GM23338 (cell line): ENCODE data around the gene RCAN1. TPM values are rescaled to one million over a fixed set of nuclear protein-coding genes. Genes with fewer than 3 reads are reported as not detected.
A peak's percentile ranks its signal among the peaks of the same experiment; 100 is the strongest.

ENCODE experiments used
- ATAC-seq: fragments of 200-7000 bp; cut with Tn5 transposase; 3 replicates; pipeline ENCODE4 v1.9.1; 2020
- DNase-seq: peaks from one replicate; pipeline ENCODE4 v3.0.0-alpha.2; 2015; ENCODE audit warnings: low spot score
- H2AFZ ChIP-seq: fragments of 200-600 bp; sonication (generic); 2 replicates; pipeline ENCODE4 v1.8.0; 2016; ENCODE audit warnings: antibody characterized with exemption, mild to moderate bottlenecking, moderate library complexity
- H3F3A ChIP-seq: fragments of 200-600 bp; sonication (generic); replicated peaks from 2 replicates; pipeline ENCODE4 v1.8.0; 2017; ENCODE audit warnings: antibody characterized with exemption, mixed run types, low read depth
- H3K27ac ChIP-seq: fragments of 200-600 bp; sonication (generic); 2 replicates; pipeline ENCODE4 v1.6.1; 2016; ENCODE audit warnings: low read depth
- H3K27me3 ChIP-seq: fragments of 200-600 bp; sonication (generic); 2 replicates; pipeline ENCODE4 v1.8.0; 2016; ENCODE audit warnings: mild to moderate bottlenecking, mixed run types, moderate library complexity; ENCODE audit not compliant: insufficient read depth
- H3K36me3 ChIP-seq: fragments of 200-600 bp; sonication (generic); 2 replicates; pipeline ENCODE4 v1.8.0; 2016; ENCODE audit warnings: mild to moderate bottlenecking; ENCODE audit not compliant: insufficient read depth
- H3K4me1 ChIP-seq: fragments of 200-600 bp; sonication (generic); 2 replicates; pipeline ENCODE4 v1.8.0; 2016; ENCODE audit warnings: mild to moderate bottlenecking, moderate library complexity; ENCODE audit not compliant: insufficient read depth
- H3K4me2 ChIP-seq: fragments of 200-600 bp; sonication (generic); 2 replicates; pipeline ENCODE4 v1.7.1; 2017; ENCODE audit warnings: mixed run types
- H3K4me3 ChIP-seq: fragments of 200-600 bp; sonication (generic); 2 replicates; pipeline ENCODE4 v1.6.1; 2016; ENCODE audit warnings: mixed run types
- H3K79me2 ChIP-seq: fragments of 200-600 bp; sonication (generic); replicated peaks from 2 replicates; pipeline ENCODE4 v1.8.0; 2017; ENCODE audit warnings: mild to moderate bottlenecking; ENCODE audit not compliant: insufficient read depth
- H3K9me2 ChIP-seq: fragments of 200-600 bp; sonication (generic); 2 replicates; pipeline ENCODE4 v1.8.0; 2017; ENCODE audit not compliant: insufficient read depth
- H4K20me1 ChIP-seq: fragments of 200-600 bp; sonication (generic); replicated peaks from 2 replicates; pipeline ENCODE4 v1.8.0; 2017; ENCODE audit warnings: mild to moderate bottlenecking; ENCODE audit not compliant: insufficient read depth
- H3K27ac Mint-ChIP-seq: 2 replicates; pipeline ENCODE4 v1.8.0; 2020; ENCODE audit warnings: inconsistent platforms, mild to moderate bottlenecking, moderate library complexity, mixed read lengths
- H3K27me3 Mint-ChIP-seq: 3 replicates; pipeline ENCODE4 v1.8.0; 2022; ENCODE audit warnings: low read depth, mild to moderate bottlenecking, moderate library complexity, mixed read lengths, inconsistent platforms; ENCODE audit not compliant: insufficient read depth, poor library complexity
- H3K36me3 Mint-ChIP-seq: 3 replicates; pipeline ENCODE4 v1.8.0; 2021; ENCODE audit warnings: low read depth, mild to moderate bottlenecking, inconsistent platforms, moderate library complexity, mixed read lengths
- H3K4me1 Mint-ChIP-seq: 3 replicates; pipeline ENCODE4 v1.8.0; 2020; ENCODE audit warnings: mild to moderate bottlenecking, inconsistent platforms, mixed read lengths
- H3K4me3 Mint-ChIP-seq: 3 replicates; pipeline ENCODE4 v1.8.0; 2021; ENCODE audit warnings: moderate library complexity, mild to moderate bottlenecking, inconsistent platforms, mixed read lengths
- H3K9me3 Mint-ChIP-seq: 3 replicates; pipeline ENCODE4 v1.8.0; 2020; ENCODE audit warnings: moderate library complexity, mild to moderate bottlenecking, inconsistent platforms, mixed read lengths
- CREB1 ChIP-seq: fragments of 250-450 bp; sonication (Bioruptor Pico); IDR thresholded peaks from 2 replicates; pipeline ENCODE4 v1.5.0; 2020; ENCODE audit warnings: low read depth, mild to moderate bottlenecking, moderate library complexity
- CTCF ChIP-seq, 2 experiments: fragments of 200-600 bp in 1 of 2; sonication (generic) in 1 of 2; conservative IDR thresholded peaks; 2 replicates each; pipeline versions ENCODE4 v1.5.1 to v1.6.1; 2016 to 2017; ENCODE audit warnings: antibody characterized with exemption in 2 of 2, low read depth in 2 of 2, mild to moderate bottlenecking in 2 of 2, moderate library complexity in 1 of 2
- ETS1 ChIP-seq: IDR thresholded peaks from 2 replicates; pipeline ENCODE4 v1.6.1; 2016; ENCODE audit warnings: antibody characterized with exemption
- EZH2 ChIP-seq: fragments of 200-600 bp; sonication (generic); IDR thresholded peaks from one replicate; pipeline ENCODE4 v1.8.0; 2017; ENCODE audit warnings: antibody characterized with exemption, mild to moderate bottlenecking, low read depth; ENCODE audit not compliant: unreplicated experiment
- JUNB ChIP-seq: IDR thresholded peaks from one replicate; pipeline ENCODE4 v1.6.1; 2016; ENCODE audit warnings: antibody characterized with exemption; ENCODE audit not compliant: unreplicated experiment
- NANOG ChIP-seq: IDR thresholded peaks from 2 replicates; pipeline ENCODE4 v1.6.1; 2016; ENCODE audit warnings: antibody characterized with exemption, borderline replicate concordance
- POLR2AphosphoS5 ChIP-seq: IDR thresholded peaks from 2 replicates; pipeline ENCODE4 v1.6.1; 2016; ENCODE audit warnings: antibody characterized with exemption, low read depth
- REST ChIP-seq: IDR thresholded peaks from one replicate; pipeline ENCODE4 v1.6.1; 2018; ENCODE audit warnings: antibody characterized with exemption; ENCODE audit not compliant: unreplicated experiment
- STAT1 ChIP-seq: IDR thresholded peaks from one replicate; pipeline ENCODE4 v1.6.1; 2016; ENCODE audit warnings: antibody characterized with exemption; ENCODE audit not compliant: unreplicated experiment
- ZNF114 ChIP-seq: fragments of 250-450 bp; sonication (Bioruptor Pico); IDR thresholded peaks from 2 replicates; pipeline ENCODE4 v1.5.0; 2020; ENCODE audit warnings: mild to moderate bottlenecking, moderate library complexity
- polyA plus RNA-seq: library from polyadenylated mRNA; unstranded; fragments of >200 nt; fragmentation: Nextera tagmentation; extraction: Ambion mirVana; gene quantifications from 2 replicates; pipeline ENCODE4 v1.2.1, GENCODE V29; 2016
- total RNA-seq: library from RNA; depleted of rRNA; stranded (reverse); fragments of >200 nt; shearing (Covaris generic); gene quantifications from 2 replicates; pipeline ENCODE4 v1.2.3, GENCODE V29; 2014

RCAN1 gene
- total and polyA plus RNA-seq, 2 experiments from 2014 or later: 3.7 to 5.2 TPM

GRCh38 chr21:34526618-34527290 lies 88.2 kb downstream of the RCAN1 start:
- Histone ChIP-seq H3K4me3 (peak overlapping the region; percentile 5; the same call in 1 of the 2 replicates), H3F3A (no peaks in the 10 kb centered on the region), H3K27ac (peak overlapping the region; percentile 73), H3K9me2 (no peaks in the 10 kb centered on the region), H3K79me2 (no peaks in the 10 kb centered on the region), H2AFZ (no peak overlapping the region), H3K27me3 (peaks cover 5% of the 10 kb centered on the region; the same call in 1 of the 2 replicates), H3K36me3 (no peaks in the 10 kb centered on the region), H4K20me1 (no peaks in the 10 kb centered on the region), H3K4me1 (peaks cover 41% of the 10 kb centered on the region), H3K4me2 (peak overlapping the region; percentile 49)
- Mint-ChIP-seq H3K9me3 (peaks cover 3% of the 10 kb centered on the region; the same call in 1 of the 3 replicates), H3K36me3 (no peaks in the 10 kb centered on the region), H3K27ac (peak overlapping the region; percentile 93), H3K27me3 (peaks cover 4% of the 10 kb centered on the region), H3K4me1 (peaks cover 54% of the 10 kb centered on the region), H3K4me3 (peak overlapping the region; percentile 20; the same call in 2 of the 3 replicates)
- ATAC-seq: peak; percentile 32
- peak; percentile 85 for DNase-seq
- TF ChIP-seq CREB1 (CRISPR knock-in tag) (peak; percentile 72), STAT1 (no peak)

- H3K36me3 Mint-ChIP-seq: no peaks in the 10 kb centered on the region
- H3K9me3 Mint-ChIP-seq: peaks cover 3% of the 10 kb centered on the region; the same call in 1 of the 3 replicates
- H3K27me3 Mint-ChIP-seq: peaks cover 4% of the 10 kb centered on the region
- peak overlapping the region; percentile 49 for H3K4me2 ChIP-seq
- H3K36me3 ChIP-seq: no peaks in the 10 kb centered on the region
- H3K79me2 ChIP-seq: no peaks in the 10 kb centered on the region
- no peaks in the 10 kb centered on the region for H3K9me2 ChIP-seq
- H3F3A ChIP-seq: no peaks in the 10 kb centered on the region
- peaks cover 41% of the 10 kb centered on the region for H3K4me1 ChIP-seq
- peak overlapping the region; percentile 5; the same call in 1 of the 2 replicates for H3K4me3 ChIP-seq
- H2AFZ ChIP-seq: no peak overlapping the region
- no peak for ATAC-seq
- H3K27me3 ChIP-seq: peaks cover 5% of the 10 kb centered on the region; the same call in 1 of the 2 replicates
- TF ChIP-seq ETS1 (no peak), EZH2 (no peak), JUNB (no peak), CTCF (conservative IDR thresholded peaks at IDR 0.05; ENCODE audit: low read depth in 2 of 2) (no peak), POLR2AphosphoS5 (no peak), REST (no peak), NANOG (no peak), ZNF114 (no peak)
- H3K4me1 Mint-ChIP-seq: peaks cover 59% of the 10 kb centered on the region
- no peaks in the 10 kb centered on the region for H4K20me1 ChIP-seq
- H3K4me3 Mint-ChIP-seq: peak overlapping the region; percentile 20; the same call in 2 of the 3 replicates
- peak overlapping the region; percentile 73 for H3K27ac ChIP-seq
- peak overlapping the region; percentile 93 for H3K27ac Mint-ChIP-seq
- no peak for DNase-seq
These were observed 88.7 kb downstream of the RCAN1 start for GRCh38 chr21:34526241-34526617.
